GM18858 (cell line): Measurements from ENCODE around the gene FAHD2A.
A peak's percentile ranks its signal among the peaks of the same experiment; 100 is the strongest.
"Not testable (repeated sequence)": the region's sequence is repeated elsewhere in the genome, so short reads cannot be mapped to it uniquely, and the experiment has no call there.

Experiments used
- ATAC-seq: cut with Tn5 transposase; IDR thresholded peaks from one replicate; pipeline ENCODE4 v1.9.1; 2021; ENCODE audit not compliant: unreplicated experiment

The FAHD2A gene

DNA sequence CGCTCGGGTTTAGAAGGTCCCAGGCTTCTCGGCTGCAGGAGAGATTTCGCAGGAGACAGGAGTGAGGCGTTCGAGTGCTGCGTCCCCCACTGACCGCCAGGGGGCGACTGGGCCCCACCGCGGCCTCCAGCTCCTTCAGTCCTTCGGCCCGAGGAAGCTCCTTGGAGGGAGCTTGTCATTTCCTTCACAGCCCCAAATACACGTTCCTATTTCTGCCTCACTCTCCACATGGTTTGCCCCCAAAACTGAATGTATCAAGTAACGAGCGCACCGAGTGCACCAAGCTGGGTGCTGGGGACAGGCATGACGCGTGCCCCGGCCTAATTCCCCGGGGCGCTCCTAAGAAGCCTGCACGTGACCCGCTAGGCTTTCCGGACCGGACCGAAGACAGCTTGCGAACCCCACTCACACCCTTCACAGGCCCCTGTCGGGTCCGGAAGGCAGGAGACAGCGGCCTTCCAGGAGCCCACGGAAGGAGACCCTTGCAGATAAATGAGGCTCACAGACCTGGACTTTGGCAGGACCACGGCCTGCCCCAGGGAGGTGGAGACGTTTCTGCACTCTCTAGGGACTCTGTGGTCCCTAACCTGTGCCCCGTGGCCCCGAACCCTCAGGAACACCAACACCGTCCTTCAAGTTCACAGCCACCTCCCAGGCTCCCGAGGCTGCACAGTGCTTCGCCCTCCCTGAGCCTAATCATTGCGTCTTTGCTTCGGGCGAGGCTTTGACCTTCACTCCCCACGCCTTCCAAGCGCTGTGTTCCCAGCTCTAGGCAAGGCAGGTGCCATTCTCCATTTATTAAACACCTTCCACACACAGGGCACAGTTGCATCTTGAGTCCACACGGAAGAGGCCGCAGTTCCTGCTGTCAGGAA is 13.0 kb upstream of the FAHD2A start:
- ATAC-seq: no peak

DNA sequence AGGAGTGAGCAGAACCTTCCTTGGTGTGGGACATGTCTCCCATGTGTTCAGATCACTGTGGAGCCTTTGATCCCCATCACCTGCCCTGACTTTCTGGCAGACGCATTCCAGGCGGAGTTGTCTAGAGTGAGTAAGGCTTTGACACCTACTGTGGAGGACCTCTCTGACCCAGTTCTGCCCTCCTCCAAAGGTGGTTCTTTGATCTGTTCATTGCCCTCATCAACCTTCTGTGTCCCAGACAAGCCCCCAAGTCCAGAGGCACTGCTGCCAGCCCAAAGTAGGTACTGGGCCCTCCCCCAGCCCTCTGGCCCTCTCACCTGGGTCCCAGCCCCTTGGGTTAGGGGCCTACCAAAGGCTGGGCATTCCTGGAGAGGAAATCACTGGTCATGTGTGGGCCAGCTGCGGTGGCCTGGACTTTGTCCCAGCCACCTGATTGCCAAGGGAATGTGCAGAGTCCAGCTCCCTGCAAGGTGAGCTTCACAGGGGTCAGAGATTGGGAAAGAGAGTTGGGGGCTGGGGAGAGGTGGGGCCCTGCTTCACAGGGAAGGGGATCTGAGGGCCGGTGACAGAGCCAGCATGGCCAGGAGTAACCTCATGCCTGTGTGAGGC is 12.1 kb upstream of the FAHD2A start:
- ATAC-seq: no peak

DNA sequence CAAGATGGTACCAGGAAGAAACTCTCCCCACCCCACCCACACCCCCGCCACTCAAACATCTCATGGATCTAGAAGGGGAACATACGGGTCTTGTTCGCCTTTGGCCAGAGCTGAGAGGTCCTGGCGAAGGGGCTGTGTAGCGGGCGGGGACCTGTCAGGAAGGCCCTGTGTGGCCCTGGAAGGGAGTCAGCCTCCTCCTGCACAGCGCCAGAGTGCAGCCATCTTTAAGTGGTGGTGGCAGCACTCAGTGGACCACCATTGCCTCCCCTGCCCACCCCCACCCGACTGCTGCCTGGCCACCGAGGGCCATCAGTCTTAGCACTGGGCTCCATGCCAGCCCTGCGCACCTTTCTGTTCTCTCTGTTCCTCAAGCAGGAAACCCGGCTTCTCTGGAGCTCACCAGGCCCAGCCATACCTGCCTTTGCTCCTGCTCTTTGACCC is 11.6 kb upstream of the FAHD2A start:
- no peak for ATAC-seq

DNA sequence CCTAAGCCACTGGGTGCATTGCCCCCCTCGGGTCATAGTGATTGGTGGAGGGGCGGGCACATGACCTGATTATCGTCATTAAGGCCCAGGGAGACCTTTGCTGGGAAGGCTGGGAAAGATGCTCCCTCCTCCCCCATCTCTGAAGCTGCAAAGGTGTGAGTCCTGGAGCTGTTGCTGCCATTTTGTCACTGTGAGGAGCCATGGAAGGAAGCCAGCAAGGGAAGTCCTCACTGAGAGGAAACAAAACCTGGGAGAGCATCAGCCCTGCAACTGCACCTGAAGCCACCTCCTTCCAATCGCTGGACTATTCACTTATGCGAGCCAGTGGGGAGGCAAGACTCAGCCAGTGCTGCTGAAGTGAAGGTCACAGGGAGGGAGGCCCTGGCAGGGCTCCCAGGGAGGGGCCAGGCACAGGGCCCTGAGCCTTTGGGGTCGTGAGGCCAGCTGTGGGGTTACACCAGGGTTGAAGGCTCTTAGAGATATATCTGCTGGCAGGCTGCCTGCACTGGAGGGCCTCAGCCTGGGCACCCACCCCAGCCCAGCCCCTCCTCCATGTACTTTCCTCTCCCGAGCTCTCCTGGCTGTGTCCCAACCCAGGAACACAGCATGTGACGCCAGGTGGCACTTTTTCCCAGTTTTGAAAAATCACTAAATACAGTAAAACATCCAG is 10.7 kb upstream of the FAHD2A start:
- no peak for ATAC-seq

DNA sequence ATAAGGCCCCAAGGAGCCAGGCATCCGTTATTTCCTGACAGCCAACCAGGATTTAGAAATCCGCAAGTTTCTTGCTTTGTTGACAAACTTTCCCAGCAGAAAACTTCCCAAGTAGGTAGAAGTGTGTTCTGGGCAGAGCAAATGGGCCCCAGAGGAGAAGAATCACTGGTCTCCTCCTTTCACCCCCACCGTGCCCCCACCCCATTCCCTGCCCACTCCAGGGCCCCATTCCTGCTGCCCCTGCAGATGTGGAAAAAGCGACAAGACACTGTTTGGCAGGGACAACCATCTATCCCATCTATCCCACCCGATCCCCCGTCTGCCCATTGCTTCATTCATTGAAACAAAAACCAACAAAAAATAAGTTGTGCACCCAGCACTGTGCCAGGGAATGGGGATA is 10.2 kb upstream of the FAHD2A start:
- ATAC-seq: no peak

DNA sequence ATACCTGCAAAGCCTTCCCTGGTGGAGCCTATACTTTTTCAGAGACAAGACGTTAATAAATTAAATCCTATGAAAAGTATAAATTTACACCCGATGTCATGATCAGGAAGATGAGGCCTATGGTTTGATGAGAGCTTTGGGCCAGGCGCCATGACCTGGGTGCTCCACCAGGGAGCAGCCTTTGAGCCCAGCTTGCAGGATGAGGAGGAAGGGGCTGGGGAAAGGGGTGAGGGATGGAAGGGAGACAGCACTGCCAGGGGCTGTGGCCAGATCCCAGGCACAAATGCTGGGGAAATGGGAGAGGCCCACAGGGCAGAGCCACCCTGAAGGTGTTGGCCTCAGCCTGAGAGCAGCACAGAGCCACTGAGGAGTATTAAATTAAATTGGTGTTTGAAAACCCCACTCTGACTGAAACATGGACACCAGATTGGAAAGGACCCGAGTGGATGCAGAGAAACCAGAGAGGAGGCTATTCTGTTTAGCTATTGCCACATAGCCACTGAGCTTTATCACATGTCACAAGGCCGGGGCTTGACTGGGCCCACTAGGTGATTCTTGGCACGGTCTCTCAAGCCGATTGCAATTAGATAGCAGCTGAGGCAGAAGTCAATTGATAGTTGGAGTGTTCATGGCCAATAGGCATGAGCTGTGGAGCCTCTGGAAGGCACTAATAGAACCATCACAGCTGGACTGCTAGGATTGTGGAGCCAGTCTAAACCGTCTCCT is 9.6 kb upstream of the FAHD2A start:
- ATAC-seq: no peak

DNA sequence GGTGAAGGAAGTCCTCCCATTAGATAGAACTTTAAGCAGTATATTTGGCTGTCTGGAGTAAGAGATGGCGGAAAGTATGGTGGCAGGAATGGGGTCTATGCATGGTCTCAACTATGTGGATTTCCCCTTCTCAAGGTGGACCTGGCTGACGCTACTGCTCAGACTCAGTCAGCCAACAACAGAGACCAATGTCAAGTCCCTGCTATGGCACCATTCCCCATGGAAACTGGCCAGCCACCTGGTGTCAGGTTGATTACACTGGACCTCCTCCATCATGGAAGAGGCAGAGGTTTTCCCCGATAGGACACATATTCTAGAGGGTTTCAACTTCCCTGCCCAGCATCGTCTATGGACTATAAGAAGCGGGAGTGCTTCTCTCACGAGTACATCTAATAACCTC is 8.6 kb upstream of the FAHD2A start:
- no peak for ATAC-seq

DNA sequence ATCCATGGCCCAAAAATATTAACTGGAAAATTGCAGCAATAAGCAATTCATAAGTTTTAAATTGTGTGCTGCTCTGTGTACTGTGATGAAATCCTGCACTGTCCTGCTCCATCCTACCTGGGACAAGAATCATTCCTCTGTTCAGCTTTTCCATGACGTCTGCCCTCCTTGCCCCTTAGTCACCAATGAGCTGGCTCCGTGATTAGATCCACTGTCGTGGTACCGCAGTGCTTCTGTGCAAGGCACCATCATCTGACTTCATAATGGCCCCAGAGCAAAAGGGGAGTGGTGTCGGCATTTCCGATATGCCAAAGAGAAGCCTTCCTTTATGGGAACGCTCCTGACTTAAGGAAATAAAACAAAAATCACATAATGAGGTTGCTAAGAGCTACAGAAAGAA is 3.4 kb upstream of the FAHD2A start:
- no peak for ATAC-seq

DNA sequence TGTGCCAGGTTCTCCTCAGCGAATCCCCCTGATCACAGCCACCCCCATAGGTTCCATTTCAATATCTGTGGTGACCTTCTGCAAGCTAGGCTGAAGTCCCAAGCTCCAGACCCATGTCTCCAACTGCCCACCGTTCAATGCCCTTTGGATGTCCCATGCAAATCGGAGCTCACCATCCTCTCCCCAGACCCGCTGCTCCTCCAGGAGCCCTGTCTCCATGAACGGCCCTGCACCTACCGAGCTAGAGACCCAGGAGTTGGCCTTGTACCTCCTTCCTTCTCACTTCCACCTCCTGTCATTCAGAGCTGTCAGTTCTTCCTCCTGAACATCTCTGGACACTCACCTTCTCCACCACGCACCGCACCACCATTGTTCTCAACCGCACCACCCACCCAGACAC is 1.0 kb upstream of the FAHD2A start:
- no peak for ATAC-seq

DNA sequence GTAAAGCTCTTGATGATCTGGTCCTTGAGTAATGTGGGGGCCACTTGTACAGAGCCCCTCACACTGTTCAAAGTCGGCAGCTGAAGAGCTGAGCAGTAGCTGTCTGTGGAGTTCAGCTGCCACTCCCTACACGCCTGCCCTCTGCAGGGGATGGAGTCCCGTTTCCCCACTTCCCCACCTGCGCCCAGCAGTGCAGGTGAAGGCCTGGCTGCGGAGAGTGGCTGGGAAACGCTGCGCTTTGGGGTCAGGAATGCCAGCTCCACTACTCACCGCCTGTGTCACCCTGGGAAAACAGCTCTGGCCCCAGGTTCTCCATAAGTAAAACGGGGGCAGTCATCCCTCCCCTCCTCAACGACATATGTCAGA is 521 bp upstream of the FAHD2A start:
- not testable (repeated sequence) for ATAC-seq

DNA sequence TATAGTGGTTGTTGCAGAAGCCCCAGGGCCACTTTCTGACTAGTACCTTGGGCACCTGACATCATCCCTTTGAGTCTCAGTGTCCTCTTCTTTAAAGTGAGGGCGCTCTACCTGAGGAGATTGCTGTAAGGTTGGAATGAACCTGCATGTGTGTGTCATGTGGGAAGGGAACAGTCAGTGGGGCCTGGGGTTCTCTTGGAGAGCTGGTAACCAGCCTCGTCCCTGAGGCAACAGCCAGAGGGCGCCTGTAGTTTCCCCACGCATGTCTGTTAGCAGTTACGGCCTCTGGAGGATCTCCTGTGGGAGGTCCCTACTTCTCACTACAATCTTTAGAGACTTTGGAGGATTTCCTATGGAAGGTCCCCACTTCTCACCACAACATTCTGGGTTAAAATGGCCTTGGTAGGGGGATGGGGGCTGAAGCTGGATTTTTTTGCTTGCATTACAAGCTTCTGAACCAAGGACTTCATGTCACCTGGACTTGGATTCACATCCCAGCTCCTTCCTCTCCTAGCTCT is 755 bp downstream of the FAHD2A start:
- not testable (repeated sequence) for ATAC-seq

DNA sequence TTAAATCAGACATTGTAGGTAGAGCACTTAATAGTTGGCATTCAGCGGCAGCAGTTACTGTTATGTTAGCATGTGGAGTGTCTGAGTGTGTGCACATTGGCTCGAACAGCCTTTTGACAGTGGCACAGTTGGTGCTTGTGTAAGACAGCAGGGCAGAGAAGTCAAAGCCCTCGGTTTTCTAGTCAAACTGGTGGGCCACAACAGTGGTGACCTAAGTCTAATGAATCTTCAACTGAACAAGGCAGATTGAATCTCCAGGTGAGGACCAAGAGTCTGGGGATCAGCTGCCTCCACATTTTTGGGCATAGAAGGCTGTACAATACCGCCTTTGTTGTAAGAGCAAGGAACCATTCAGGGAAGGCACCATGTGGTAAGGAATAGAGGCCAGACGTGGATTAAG is 1.3 kb downstream of the FAHD2A start:
- not testable (repeated sequence) for ATAC-seq

DNA sequence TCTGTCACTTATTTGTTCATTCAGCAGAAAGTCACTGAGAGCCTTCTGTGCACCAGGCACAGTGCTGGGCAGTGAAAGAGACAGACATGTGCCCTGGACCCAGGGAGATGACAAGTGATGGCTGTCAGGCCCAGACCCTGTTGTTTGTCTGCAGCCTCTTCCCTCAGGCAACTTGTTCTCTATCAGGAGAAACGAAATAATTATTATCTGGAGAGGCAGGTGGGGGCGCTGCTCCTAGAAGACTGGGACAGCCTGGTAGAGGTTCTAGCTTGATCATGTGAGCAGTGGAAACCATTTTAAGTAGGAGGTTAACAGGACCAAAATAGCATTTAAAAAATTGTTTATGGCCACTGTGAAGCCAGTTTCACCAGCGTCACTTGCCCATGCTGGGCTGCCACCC is 2.2 kb downstream of the FAHD2A start:
- ATAC-seq: not testable (repeated sequence)

DNA sequence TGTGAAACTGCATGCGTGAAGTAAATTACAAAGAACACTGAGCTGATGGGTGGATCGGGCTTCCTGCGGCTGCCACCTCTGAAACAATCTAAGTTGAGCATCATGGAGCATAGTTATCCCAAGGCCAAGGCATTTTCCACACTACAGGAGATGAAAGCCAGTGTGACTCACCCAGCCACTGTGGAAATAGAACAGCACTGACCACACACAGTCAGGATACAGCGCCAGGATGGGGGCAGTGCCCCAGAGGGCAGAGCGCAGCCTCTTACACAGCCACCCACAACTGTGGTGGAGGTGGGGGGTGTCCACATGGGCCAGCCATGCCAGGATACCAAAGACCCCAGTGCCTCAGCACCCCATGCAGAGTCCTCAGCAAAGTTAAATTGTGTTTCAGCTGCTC is 8.7 kb downstream of the FAHD2A start:
- ATAC-seq: not testable (repeated sequence)

DNA sequence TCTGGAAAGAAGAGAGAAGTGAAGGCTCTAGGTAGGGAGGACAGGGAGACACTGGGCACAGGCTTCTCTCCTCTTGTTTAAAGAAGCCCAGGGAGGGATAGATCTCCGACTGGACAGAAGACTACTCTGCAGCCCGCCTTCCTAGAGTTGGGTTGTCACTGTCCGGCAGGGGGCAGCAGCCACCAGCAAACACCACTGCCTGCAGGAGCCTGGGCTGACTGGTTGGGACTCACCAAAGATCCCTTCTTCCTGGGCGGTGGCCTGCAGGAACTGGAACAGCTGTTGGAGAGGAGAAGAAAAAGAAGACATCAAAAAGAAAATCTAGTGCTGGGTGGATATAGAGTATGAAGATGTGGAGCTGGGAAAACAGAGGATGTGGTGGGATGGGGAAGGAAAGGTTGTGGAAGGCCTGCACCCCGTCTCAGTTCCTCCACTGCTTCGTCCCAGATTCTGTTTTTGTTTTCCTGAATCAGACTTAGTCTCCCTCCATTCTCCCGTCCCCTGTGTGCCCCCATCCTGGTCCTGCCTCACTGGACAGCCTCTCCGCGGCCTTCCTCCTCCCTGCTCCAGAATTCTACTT is 11.6 kb downstream of the FAHD2A start:
- peak; percentile 82 for ATAC-seq

DNA sequence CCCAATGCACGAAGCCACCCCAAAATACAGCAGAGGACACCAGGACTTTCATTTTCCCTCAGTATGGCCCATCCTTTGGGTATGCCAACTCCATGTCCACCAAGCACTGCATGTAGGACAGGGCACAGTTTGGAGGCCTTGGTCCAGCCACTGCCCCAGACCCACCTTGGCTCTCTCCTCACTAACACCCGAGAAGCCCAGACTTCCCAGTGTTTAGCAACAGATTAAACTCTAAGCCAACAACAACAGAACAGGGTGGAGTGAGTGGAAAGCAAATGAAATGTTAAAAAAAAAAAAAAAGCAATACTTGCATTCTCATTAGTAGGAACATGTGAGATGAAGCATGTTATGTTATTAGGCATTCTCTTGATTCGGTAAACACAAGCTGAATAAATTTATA is 12.6 kb downstream of the FAHD2A start:
- not testable (repeated sequence) for ATAC-seq

DNA sequence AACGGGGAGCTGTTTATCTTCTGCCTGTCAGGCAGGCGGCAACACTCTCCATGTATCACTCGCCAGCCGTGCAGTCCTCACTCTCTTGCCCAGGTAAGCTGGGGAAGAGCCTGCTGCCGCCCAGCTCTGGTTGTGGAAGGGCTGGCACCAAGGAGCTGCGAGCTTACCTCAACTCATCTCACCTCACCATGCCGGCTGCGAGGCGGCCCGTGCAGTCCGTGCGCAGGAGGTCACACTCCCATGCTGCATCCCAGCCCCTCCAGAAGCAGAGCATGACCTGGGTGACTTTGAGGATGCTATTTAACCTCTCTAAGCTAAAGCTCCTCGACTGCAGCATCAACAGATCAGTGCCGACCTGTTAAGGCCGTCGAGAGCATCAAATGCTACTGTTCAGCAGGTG is 13.1 kb downstream of the FAHD2A start:
- ATAC-seq: not testable (repeated sequence)

DNA sequence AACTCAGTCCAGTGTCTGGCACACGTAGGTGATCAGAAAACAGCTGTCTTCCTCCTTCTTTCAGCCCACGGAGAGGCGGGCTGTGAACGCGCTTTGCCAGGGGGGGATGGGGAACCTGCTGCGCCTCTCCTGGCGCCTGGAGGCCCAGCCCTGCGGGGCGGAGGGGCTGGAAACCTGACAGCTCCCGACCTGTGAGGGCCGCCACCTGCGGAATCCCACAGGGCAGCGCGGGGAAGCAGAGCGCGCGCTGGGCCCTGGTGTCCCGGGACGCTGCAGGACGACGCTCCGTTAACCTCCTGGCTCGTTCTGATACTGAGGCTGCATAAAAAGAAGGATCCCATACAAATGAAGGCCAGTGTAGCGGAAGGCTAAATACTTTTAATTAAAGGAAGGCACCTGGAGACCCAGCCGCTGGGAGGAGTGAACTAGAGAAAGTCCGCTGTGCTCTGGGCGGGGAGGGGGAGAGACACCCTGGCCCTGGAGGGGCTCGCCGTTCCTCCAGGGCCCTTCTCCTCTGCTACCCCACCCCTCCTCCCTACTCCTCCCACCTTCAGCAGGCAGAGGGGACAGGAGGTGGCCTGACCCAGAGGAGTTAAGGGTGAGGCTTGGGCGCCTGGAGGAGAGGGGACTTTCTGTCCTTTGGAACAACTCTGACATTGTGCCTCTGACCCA is 24.8 kb downstream of the FAHD2A start:
- not testable (repeated sequence) for ATAC-seq

DNA sequence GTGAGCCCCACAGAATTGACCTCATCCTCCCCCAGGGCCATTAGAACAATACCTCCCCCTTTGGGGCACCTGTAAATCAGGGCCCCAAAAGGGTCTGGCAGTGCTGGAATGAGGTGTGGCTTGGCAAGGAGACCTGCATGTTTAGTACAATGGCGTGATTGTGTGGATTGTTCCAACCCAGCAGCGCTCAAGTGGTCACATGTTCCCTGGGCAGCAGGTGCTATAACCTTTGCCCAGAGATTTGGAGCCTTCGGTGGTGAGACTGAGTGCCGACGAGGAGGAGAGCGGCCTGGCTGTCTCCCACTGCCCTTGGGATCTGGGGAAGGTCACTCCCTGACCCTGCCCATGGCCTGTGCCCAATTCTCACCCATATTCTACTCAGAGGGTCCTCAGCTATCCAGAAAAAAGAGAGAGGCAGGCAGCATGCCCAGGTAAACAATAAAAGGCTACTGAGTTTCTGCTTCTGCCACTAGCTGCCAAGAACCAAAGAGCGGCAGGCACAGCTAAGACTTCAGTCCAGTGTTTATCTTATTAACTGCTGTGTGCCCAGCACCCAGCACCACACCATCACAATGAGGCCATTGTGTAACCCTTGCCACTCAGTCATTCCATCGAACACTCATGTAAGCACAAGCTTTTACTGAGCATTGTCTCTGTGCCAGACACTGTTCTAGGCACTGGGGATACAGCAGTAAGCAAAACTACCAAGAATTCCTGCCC is 27.4 kb downstream of the FAHD2A start:
- ATAC-seq: not testable (repeated sequence)

DNA sequence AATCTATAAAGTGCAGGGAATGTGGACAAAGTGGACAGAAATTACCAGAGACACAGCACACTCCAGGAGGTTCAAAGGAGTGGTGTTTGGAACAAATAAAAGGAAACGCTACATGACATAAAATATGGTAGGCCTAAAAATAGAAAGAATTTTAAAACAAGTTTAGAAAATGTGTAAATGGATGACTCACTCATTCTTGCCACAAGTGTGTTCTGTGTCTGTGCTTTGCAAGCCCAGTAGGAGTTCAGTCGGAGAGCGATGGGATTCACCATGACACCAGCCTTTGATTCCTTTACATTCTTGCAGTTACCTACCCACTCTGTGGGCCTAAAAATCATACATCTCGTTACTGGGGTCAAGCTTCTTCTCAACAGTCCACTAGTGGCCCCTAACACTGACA is 30.9 kb downstream of the FAHD2A start:
- not testable (repeated sequence) for ATAC-seq
